Astrocyte (in vitro differentiated cells and primary cell): Measurements from ENCODE around the gene RIPOR2. TPM values are rescaled to one million over a fixed set of nuclear protein-coding genes. Genes with fewer than 3 reads are reported as not detected.
"Not testable (repeated sequence)": the region's sequence is repeated elsewhere in the genome, so short reads cannot be mapped to it uniquely, and the experiment has no call there.

Source experiments
- DNase-seq: peaks from one replicate; pipeline ENCODE4 v3.0.0-alpha.2; 2010; ENCODE audit warnings: low read depth
- FAIRE-seq: peaks from 2 replicates; lab custom pipeline; 2011; peaks lifted over from hg19 to GRCh38; lab: Jason Lieb, UNC
- H2AFZ ChIP-seq: 2 replicates; pipeline ENCODE4 v1.6.0; 2012; ENCODE audit warnings: low read depth, low read length, inconsistent platforms
- H3K27ac ChIP-seq: 2 replicates; pipeline ENCODE4 v1.5.1; 2011; ENCODE audit warnings: low read depth, low read length, inconsistent platforms
- H3K27me3 ChIP-seq: 2 replicates; pipeline ENCODE4 v1.6.0; 2011; ENCODE audit warnings: low read length, inconsistent platforms; ENCODE audit not compliant: insufficient read depth
- H3K36me3 ChIP-seq: 2 replicates; pipeline ENCODE4 v1.5.1; 2011; ENCODE audit warnings: low read length, inconsistent platforms; ENCODE audit not compliant: insufficient read depth
- H3K4me1 ChIP-seq: 2 replicates; pipeline ENCODE4 v1.5.1; 2011; ENCODE audit warnings: low read length, inconsistent platforms; ENCODE audit not compliant: insufficient read depth
- H3K4me2 ChIP-seq: 2 replicates; pipeline ENCODE4 v1.6.0; 2012; ENCODE audit warnings: low read length, inconsistent platforms
- H3K4me3 ChIP-seq: 2 replicates; pipeline ENCODE4 v1.5.1; 2011; ENCODE audit warnings: low read depth, mild to moderate bottlenecking, low read length, inconsistent platforms; ENCODE audit not compliant: insufficient read depth
- H3K79me2 ChIP-seq: 2 replicates; pipeline ENCODE4 v1.6.0; 2012; ENCODE audit warnings: mild to moderate bottlenecking, low read length, inconsistent platforms; ENCODE audit not compliant: insufficient read depth
- H3K9ac ChIP-seq: 2 replicates; pipeline ENCODE4 v1.6.0; 2012; ENCODE audit warnings: mild to moderate bottlenecking, low read length, inconsistent platforms
- H3K9me3 ChIP-seq: 2 replicates; pipeline ENCODE4 v1.5.1; 2012; ENCODE audit warnings: low read depth, mild to moderate bottlenecking, low read length, inconsistent platforms; ENCODE audit not compliant: insufficient read depth
- H4K20me1 ChIP-seq: 2 replicates; pipeline ENCODE4 v1.6.0; 2012; ENCODE audit warnings: low read length, inconsistent platforms; ENCODE audit not compliant: insufficient read depth
- H3K27ac Mint-ChIP-seq: one replicate; pipeline ENCODE4 v1.8.0; 2021; ENCODE audit warnings: mild to moderate bottlenecking, mixed read lengths; ENCODE audit not compliant: unreplicated experiment
- H3K27me3 Mint-ChIP-seq: one replicate; pipeline ENCODE4 v1.8.0; 2021; ENCODE audit warnings: low read depth, mixed read lengths; ENCODE audit not compliant: unreplicated experiment
- H3K36me3 Mint-ChIP-seq: one replicate; pipeline ENCODE4 v1.8.0; 2021; ENCODE audit warnings: low read depth, mixed read lengths; ENCODE audit not compliant: unreplicated experiment
- H3K4me1 Mint-ChIP-seq: one replicate; pipeline ENCODE4 v1.8.0; 2021; ENCODE audit warnings: low read depth, mixed read lengths; ENCODE audit not compliant: unreplicated experiment
- H3K4me3 Mint-ChIP-seq: one replicate; pipeline ENCODE4 v1.8.0; 2021; ENCODE audit warnings: mild to moderate bottlenecking, moderate library complexity, mixed read lengths; ENCODE audit not compliant: unreplicated experiment
- H3K9me3 Mint-ChIP-seq: one replicate; pipeline ENCODE4 v1.8.0; 2021; ENCODE audit warnings: mild to moderate bottlenecking, mixed read lengths; ENCODE audit not compliant: unreplicated experiment
- EZH2 ChIP-seq: IDR thresholded peaks from 2 replicates; pipeline ENCODE4 v1.6.1; 2012; ENCODE audit warnings: mild to moderate bottlenecking, low read length, inconsistent platforms; ENCODE audit not compliant: insufficient read depth
- total RNA-seq: library from RNA; stranded (reverse); gene quantifications from 2 replicates; pipeline ENCODE4 v1.2.1, GENCODE V29; 2021
- TF ChIP-seq, protein P1 (sequence below): IDR thresholded peaks from 2 replicates; pipeline ENCODE4 v1.5.1; 2011; ENCODE audit warnings: low read depth, mild to moderate bottlenecking, inconsistent platforms, low read length, moderate library complexity; ENCODE audit not compliant: insufficient read depth

The RIPOR2 gene
- total RNA-seq, 1 donor from 2014 or later, result 0.95 TPM

DNA sequence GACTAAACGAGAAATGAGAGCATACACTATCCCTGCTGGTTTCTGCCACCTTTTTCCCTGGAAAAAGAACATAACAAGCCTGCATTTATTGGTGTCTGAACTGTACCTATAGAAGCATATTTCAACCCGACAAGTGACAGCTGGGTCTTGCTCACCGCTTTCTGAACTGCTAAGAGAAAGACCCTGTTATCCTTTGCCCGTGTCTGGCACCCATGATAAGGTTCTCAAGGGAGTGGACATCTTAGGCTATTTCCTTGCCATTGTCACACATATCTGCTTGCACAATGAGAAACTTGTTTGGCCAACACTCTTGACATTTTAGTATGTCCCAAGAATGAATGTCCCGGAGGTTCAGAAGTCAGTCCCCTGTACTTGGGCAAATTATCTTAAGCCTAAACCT, 19.3 kb downstream of the RIPOR2 start:
- H3K4me3 Mint-ChIP-seq, result no peak overlapping the region
- no peak for DNase-seq
- H3K27me3 ChIP-seq, result peaks cover 6% of the 10 kb centered on the region
- H3K79me2 ChIP-seq, result no peaks in the 10 kb centered on the region
- H3K4me2 ChIP-seq, result no peak overlapping the region
- peaks cover 15% of the 10 kb centered on the region for H3K4me1 Mint-ChIP-seq
- H3K27me3 Mint-ChIP-seq, result peaks cover 35% of the 10 kb centered on the region
- no peak overlapping the region for H3K27ac ChIP-seq
- H3K9me3 Mint-ChIP-seq, result no peaks in the 10 kb centered on the region
- no peaks in the 10 kb centered on the region for H3K36me3 ChIP-seq
- H3K27ac Mint-ChIP-seq, result no peak overlapping the region
- H3K4me1 ChIP-seq, result no peaks in the 10 kb centered on the region
- no peak for FAIRE-seq
- H3K36me3 Mint-ChIP-seq, result no peaks in the 10 kb centered on the region
- H3K4me3 ChIP-seq, result no peak overlapping the region
- H2AFZ ChIP-seq, result no peak overlapping the region
- H3K9ac ChIP-seq, result no peak overlapping the region
- H4K20me1 ChIP-seq, result no peaks in the 10 kb centered on the region
- TF ChIP-seq, protein P1, sequence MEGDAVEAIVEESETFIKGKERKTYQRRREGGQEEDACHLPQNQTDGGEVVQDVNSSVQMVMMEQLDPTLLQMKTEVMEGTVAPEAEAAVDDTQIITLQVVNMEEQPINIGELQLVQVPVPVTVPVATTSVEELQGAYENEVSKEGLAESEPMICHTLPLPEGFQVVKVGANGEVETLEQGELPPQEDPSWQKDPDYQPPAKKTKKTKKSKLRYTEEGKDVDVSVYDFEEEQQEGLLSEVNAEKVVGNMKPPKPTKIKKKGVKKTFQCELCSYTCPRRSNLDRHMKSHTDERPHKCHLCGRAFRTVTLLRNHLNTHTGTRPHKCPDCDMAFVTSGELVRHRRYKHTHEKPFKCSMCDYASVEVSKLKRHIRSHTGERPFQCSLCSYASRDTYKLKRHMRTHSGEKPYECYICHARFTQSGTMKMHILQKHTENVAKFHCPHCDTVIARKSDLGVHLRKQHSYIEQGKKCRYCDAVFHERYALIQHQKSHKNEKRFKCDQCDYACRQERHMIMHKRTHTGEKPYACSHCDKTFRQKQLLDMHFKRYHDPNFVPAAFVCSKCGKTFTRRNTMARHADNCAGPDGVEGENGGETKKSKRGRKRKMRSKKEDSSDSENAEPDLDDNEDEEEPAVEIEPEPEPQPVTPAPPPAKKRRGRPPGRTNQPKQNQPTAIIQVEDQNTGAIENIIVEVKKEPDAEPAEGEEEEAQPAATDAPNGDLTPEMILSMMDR, result no peak
- TF ChIP-seq EZH2, result no peak
- no peaks in the 10 kb centered on the region for H3K9me3 ChIP-seq

DNA sequence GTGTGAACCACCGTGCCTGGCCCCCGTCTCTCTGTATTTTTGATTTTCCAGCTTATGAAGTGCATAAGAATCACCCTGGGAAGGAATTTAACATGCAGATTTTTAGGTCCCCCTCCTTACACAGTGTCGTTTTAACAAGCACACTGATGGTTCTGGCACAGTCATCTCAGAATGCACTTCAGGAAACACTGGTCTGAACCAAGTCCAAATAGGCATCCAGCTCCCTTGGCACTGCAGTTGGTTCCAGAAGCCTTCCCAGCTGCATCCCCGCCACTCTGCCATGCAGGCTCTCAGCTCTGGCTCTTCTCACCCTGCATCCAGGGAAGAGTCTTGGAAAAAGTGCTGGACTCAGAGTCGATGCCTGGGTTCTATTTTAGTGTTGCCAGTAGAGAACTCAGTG, 20.1 kb downstream of the RIPOR2 start:
- Mint-ChIP-seq H3K27ac (no peak overlapping the region), H3K9me3 (no peaks in the 10 kb centered on the region), H3K4me3 (no peak overlapping the region), H3K36me3 (no peaks in the 10 kb centered on the region), H3K4me1 (peaks cover 18% of the 10 kb centered on the region), H3K27me3 (peaks cover 38% of the 10 kb centered on the region)
- Histone ChIP-seq H3K27ac (no peak overlapping the region), H4K20me1 (no peaks in the 10 kb centered on the region), H3K4me2 (no peak overlapping the region), H3K4me3 (no peak overlapping the region), H3K4me1 (peaks cover under 1% of the 10 kb centered on the region), H2AFZ (no peak overlapping the region), H3K79me2 (no peaks in the 10 kb centered on the region), H3K9me3 (no peaks in the 10 kb centered on the region), H3K27me3 (peaks cover 8% of the 10 kb centered on the region), H3K9ac (no peak overlapping the region), H3K36me3 (no peaks in the 10 kb centered on the region)
- TF ChIP-seq EZH2, result no peak
- TF ChIP-seq, protein P1, result no peak
- DNase-seq, result no peak
- FAIRE-seq, result no peak

DNA sequence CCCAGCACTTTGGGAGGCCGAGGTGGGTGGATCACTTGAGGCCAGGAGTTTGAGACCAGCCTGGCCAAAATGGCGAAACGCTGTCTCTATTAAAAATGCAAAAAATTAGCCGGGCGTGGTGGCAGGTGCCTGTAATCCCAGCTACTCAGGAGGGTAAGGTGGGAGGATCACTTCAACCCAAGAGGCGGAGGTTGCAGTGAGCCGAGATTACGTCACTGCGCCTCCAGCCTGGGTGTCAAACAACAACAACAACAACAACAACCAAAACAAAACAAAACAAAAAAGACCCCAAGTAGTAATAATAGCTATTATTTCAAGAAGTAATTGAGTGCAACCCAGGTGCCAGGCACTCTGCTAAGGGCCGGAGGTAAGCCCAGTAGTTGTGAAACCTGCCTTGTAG, 21.7 kb downstream of the RIPOR2 start:
- not testable (repeated sequence) for H3K4me3 ChIP-seq, H3K79me2 ChIP-seq, H3K36me3 Mint-ChIP-seq, H3K9me3 Mint-ChIP-seq, FAIRE-seq, H3K36me3 ChIP-seq, DNase-seq, H4K20me1 ChIP-seq, H3K4me1 ChIP-seq, H3K27ac ChIP-seq, H2AFZ ChIP-seq, H3K9me3 ChIP-seq, H3K9ac ChIP-seq, H3K4me2 ChIP-seq, H3K27ac Mint-ChIP-seq, H3K27me3 ChIP-seq, H3K4me3 Mint-ChIP-seq
- peaks cover 52% of the 10 kb centered on the region for H3K27me3 Mint-ChIP-seq
- H3K4me1 Mint-ChIP-seq, result peaks cover 12% of the 10 kb centered on the region
